ENCODE data around the gene CADPS.

Gene CADPS

DNA sequence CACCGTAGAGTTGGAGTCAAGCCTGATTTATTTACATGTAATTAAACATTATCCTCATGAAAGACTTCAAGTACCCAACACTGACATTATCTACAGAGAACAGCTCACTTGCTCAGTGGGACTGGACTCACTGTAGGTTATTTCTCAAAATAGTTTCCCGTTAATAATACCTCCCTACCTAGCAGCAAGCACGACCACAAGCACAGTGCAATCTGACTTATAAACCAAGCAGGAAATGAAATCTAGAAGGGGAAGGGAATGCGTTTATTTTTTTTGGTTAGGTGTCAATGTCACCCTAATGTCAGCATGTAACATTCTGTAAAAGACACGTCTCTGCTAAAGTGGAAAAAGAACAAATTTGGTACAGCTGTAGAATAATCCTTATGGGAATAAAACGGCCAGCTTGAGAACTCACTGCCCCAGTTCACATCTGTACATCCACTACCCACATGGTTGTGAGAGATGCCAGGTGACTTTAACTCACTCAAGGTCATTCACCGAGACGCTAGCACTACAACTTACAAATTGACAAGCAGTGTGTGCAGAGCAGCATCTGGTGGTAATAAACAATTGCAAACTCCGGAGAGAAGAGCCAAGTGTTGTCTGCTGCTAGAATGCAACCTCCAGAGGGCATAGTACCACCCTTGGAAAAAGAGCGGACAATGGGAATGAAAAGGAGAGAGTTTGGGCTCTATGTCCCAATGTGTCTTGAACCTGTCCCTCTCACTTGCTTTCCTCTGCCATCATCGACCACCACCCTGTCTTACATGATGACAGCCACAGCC is 242.5 kb downstream of the CADPS start:
- no peaks in the 10 kb centered on the region for H4K20me1 ChIP-seq (ENCODE audit: insufficient read depth)
- H3K27me3 ChIP-seq (ENCODE audit: insufficient read depth, low read depth), result no peaks in the 10 kb centered on the region
- TF ChIP-seq, protein P1, sequence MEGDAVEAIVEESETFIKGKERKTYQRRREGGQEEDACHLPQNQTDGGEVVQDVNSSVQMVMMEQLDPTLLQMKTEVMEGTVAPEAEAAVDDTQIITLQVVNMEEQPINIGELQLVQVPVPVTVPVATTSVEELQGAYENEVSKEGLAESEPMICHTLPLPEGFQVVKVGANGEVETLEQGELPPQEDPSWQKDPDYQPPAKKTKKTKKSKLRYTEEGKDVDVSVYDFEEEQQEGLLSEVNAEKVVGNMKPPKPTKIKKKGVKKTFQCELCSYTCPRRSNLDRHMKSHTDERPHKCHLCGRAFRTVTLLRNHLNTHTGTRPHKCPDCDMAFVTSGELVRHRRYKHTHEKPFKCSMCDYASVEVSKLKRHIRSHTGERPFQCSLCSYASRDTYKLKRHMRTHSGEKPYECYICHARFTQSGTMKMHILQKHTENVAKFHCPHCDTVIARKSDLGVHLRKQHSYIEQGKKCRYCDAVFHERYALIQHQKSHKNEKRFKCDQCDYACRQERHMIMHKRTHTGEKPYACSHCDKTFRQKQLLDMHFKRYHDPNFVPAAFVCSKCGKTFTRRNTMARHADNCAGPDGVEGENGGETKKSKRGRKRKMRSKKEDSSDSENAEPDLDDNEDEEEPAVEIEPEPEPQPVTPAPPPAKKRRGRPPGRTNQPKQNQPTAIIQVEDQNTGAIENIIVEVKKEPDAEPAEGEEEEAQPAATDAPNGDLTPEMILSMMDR (conservative IDR thresholded peaks at IDR 0.05; ENCODE audit: low read depth, low read length), result no peak
- no peaks in the 10 kb centered on the region for H3K36me3 ChIP-seq (ENCODE audit: insufficient read depth)
- H3K79me2 ChIP-seq (ENCODE audit: insufficient read depth, low read depth), result no peaks in the 10 kb centered on the region
- H3K27ac ChIP-seq, result no peak overlapping the region
- H3K4me2 ChIP-seq, result no peak overlapping the region
- no peak overlapping the region for H3K4me3 ChIP-seq (IDR thresholded peaks at IDR 0.05; ENCODE audit: insufficient read depth, low read depth, low read length)
- H2AFZ ChIP-seq (ENCODE audit: low read depth), result no peak overlapping the region
- no peak overlapping the region for H3K9ac ChIP-seq
- H3K4me1 ChIP-seq (ENCODE audit: low read depth, poor library complexity, severe bottlenecking), result no peaks in the 10 kb centered on the region

- Histone ChIP-seq H3K27me3 (ENCODE audit: insufficient read depth, low read depth) (no peaks in the 10 kb centered on the region), H3K79me2 (ENCODE audit: insufficient read depth, low read depth) (no peaks in the 10 kb centered on the region), H4K20me1 (ENCODE audit: insufficient read depth) (no peaks in the 10 kb centered on the region), H3K9ac (no peak overlapping the region), H3K4me1 (ENCODE audit: low read depth, poor library complexity, severe bottlenecking) (no peaks in the 10 kb centered on the region), H2AFZ (ENCODE audit: low read depth) (no peak overlapping the region), H3K4me2 (no peak overlapping the region), H3K4me3 (IDR thresholded peaks at IDR 0.05; ENCODE audit: insufficient read depth, low read depth, low read length) (no peak overlapping the region), H3K36me3 (ENCODE audit: insufficient read depth) (no peaks in the 10 kb centered on the region), H3K27ac (no peak overlapping the region)
- TF ChIP-seq, protein P1 (conservative IDR thresholded peaks at IDR 0.05; ENCODE audit: low read depth, low read length), result no peak
These were observed 243.7 kb downstream of the CADPS start for GRCh38 chr3:62631488-62631887.

- H4K20me1 ChIP-seq (ENCODE audit: insufficient read depth), result no peaks in the 10 kb centered on the region
- H3K4me2 ChIP-seq, result no peak overlapping the region
- TF ChIP-seq, protein P1 (conservative IDR thresholded peaks at IDR 0.05; ENCODE audit: low read depth, low read length), result no peak
- H2AFZ ChIP-seq (ENCODE audit: low read depth), result no peak overlapping the region
- no peaks in the 10 kb centered on the region for H3K79me2 ChIP-seq (ENCODE audit: insufficient read depth, low read depth)
- no peaks in the 10 kb centered on the region for H3K36me3 ChIP-seq (ENCODE audit: insufficient read depth)
- no peak overlapping the region for H3K9ac ChIP-seq
- no peak overlapping the region for H3K4me3 ChIP-seq (IDR thresholded peaks at IDR 0.05; ENCODE audit: insufficient read depth, low read depth, low read length)
- H3K27ac ChIP-seq, result no peak overlapping the region
- H3K27me3 ChIP-seq (ENCODE audit: insufficient read depth, low read depth), result no peaks in the 10 kb centered on the region
- no peaks in the 10 kb centered on the region for H3K4me1 ChIP-seq (ENCODE audit: low read depth, poor library complexity, severe bottlenecking)
These were observed 244.6 kb downstream of the CADPS start for GRCh38 chr3:62630664-62631063.

GRCh38 chr3:62625268-62625667 is 249.9 kb downstream of the CADPS start:
- Histone ChIP-seq H3K27ac (no peak overlapping the region), H3K4me3 (IDR thresholded peaks at IDR 0.05; ENCODE audit: insufficient read depth, low read depth, low read length) (no peak overlapping the region), H3K9ac (no peak overlapping the region), H3K79me2 (ENCODE audit: insufficient read depth, low read depth) (no peaks in the 10 kb centered on the region), H4K20me1 (ENCODE audit: insufficient read depth) (no peaks in the 10 kb centered on the region), H2AFZ (ENCODE audit: low read depth) (no peak overlapping the region), H3K36me3 (ENCODE audit: insufficient read depth) (no peaks in the 10 kb centered on the region), H3K4me2 (no peak overlapping the region), H3K27me3 (ENCODE audit: insufficient read depth, low read depth) (no peaks in the 10 kb centered on the region), H3K4me1 (ENCODE audit: low read depth, poor library complexity, severe bottlenecking) (no peaks in the 10 kb centered on the region)
- TF ChIP-seq, protein P1 (conservative IDR thresholded peaks at IDR 0.05; ENCODE audit: low read depth, low read length), result no peak

All from KMS-11 (cell line).